Fibroblast of lung (primary cell): ENCODE results near the gene TSC1. TPM values are rescaled to one million over a fixed set of nuclear protein-coding genes. Genes with fewer than 3 reads are reported as not detected.

Experiments
- DNase-seq, 2 donors: peaks; one replicate each; pipeline versions ENCODE4 v3.0.0 to v3.0.0-alpha.2; 2010; ENCODE audit warnings: low read depth in 2 of 2
- H2AFZ ChIP-seq: 2 replicates; pipeline ENCODE4 v1.5.1; 2012; ENCODE audit warnings: low read length, control low read depth, inconsistent platforms
- H3K27ac ChIP-seq: 2 replicates; pipeline ENCODE4 v1.5.1; 2011; ENCODE audit warnings: low read length, control low read depth; ENCODE audit not compliant: insufficient read depth
- H3K27me3 ChIP-seq: 2 replicates; pipeline ENCODE4 v1.5.1; 2011; ENCODE audit warnings: mild to moderate bottlenecking, low read length; ENCODE audit not compliant: control insufficient read depth, insufficient read depth
- H3K36me3 ChIP-seq: 2 replicates; pipeline ENCODE4 v1.5.1; 2011; ENCODE audit warnings: low read length; ENCODE audit not compliant: control insufficient read depth, insufficient read depth
- H3K4me1 ChIP-seq: 2 replicates; pipeline ENCODE4 v1.5.1; 2011; ENCODE audit warnings: low read length; ENCODE audit not compliant: control insufficient read depth, insufficient read depth; ENCODE audit errors: extremely low read depth
- H3K4me2 ChIP-seq: 2 replicates; pipeline ENCODE4 v1.5.1; 2011; ENCODE audit warnings: low read length, control low read depth; ENCODE audit not compliant: insufficient read depth; ENCODE audit errors: extremely low read depth
- H3K4me3 ChIP-seq, 4 experiments: fragments of 200-600 bp in 1 of 4; sonication (generic) in 1 of 4; replicated peaks in 1 of 4; 2 replicates each; pipeline ENCODE4 v1.5.1; 2011 to 2016; ENCODE audit warnings: low read length in 4 of 4, low read depth in 3 of 4, mild to moderate bottlenecking in 3 of 4, control low read depth in 2 of 4, inconsistent platforms in 1 of 4, mixed read lengths in 1 of 4; ENCODE audit not compliant: insufficient read depth in 1 of 4; ENCODE audit errors: control extremely low read depth in 1 of 4
- H3K79me2 ChIP-seq: 2 replicates; pipeline ENCODE4 v1.5.1; 2012; ENCODE audit warnings: mild to moderate bottlenecking, low read length, inconsistent platforms; ENCODE audit not compliant: control insufficient read depth, insufficient read depth
- H3K9ac ChIP-seq: 2 replicates; pipeline ENCODE4 v1.5.1; 2011; ENCODE audit warnings: mild to moderate bottlenecking, low read length, control low read depth; ENCODE audit not compliant: insufficient read depth
- H3K9me3 ChIP-seq: 2 replicates; pipeline ENCODE4 v1.5.1; 2012; ENCODE audit warnings: low read depth, low read length; ENCODE audit not compliant: control insufficient read depth, insufficient read depth
- H4K20me1 ChIP-seq: 2 replicates; pipeline ENCODE4 v1.5.1; 2011; ENCODE audit warnings: low read length; ENCODE audit not compliant: control insufficient read depth, insufficient read depth; ENCODE audit errors: extremely low read depth
- EZH2 ChIP-seq: IDR thresholded peaks from 2 replicates; pipeline ENCODE4 v1.5.1; 2012; ENCODE audit warnings: low read length, control low read depth, mild to moderate bottlenecking; ENCODE audit errors: missing control alignments
- polyA plus RNA-seq, 2 donors: library from polyadenylated mRNA; depleted of rRNA in 1 of 2; stranded (reverse) in 1 of 2; unstranded in 1 of 2; fragments of >200 nt; gene quantifications; 2 replicates each; pipeline ENCODE4 v1.2.1, GENCODE V29; 2011 to 2012; ENCODE audit warnings: missing spikeins in 1 of 2
- total RNA-seq: library from RNA; depleted of rRNA; stranded (reverse); fragments of >200 nt; gene quantifications from 2 replicates; pipeline ENCODE4 v1.2.1, GENCODE V29; 2014
- TF ChIP-seq, protein P1 (sequence below), 2 donors: IDR thresholded peaks in 1 of 2; conservative IDR thresholded peaks in 1 of 2; 1 replicate in 1 of 2; 2 replicates in 1 of 2; pipeline ENCODE4 v1.5.1; 2011 to 2012; ENCODE audit warnings: low read length in 2 of 2, control low read depth in 1 of 2, inconsistent platforms in 1 of 2, low read depth in 1 of 2, mild to moderate bottlenecking in 1 of 2

Gene TSC1
- total and polyA plus RNA-seq, 2 donors (not counting 1 experiment from before 2014, with no cell fraction given) = 41.5 to 48.0 TPM

DNA sequence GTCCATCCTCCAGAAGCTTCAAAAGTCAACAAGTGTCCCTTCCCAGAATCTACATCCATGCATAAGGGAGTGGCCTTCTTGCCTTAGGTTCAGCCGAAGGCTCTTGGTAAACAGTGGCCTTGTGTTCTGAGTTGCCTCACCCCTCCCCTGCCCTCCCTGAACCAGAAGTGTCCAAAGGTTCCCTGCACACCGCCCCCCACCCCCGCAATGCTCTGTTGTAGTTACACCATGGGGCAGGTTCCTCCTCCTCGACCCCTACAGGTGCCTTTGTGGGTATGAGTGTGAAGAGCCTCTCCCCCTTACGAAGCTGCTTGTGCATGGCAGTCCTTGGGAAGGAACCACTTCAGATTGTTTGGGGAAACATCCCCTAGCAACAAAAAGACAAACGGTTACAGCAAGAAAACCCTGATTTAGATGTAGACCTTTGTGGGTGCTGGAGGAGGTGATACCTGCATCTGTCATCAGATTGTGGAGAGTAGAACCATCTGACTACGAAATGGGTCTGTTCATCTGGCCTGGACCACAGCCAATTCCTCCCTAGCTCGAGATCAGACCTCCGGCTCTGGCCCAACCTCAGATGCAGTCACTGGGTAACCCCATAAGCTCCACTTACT lies 58.6 kb downstream of the TSC1 start:
- H2AFZ ChIP-seq = no peak overlapping the region
- H3K9ac ChIP-seq = no peak overlapping the region
- H3K4me1 ChIP-seq = no peaks in the 10 kb centered on the region
- H3K27ac ChIP-seq = no peak overlapping the region
- no peaks in the 10 kb centered on the region for H3K79me2 ChIP-seq
- TF ChIP-seq, protein P1, sequence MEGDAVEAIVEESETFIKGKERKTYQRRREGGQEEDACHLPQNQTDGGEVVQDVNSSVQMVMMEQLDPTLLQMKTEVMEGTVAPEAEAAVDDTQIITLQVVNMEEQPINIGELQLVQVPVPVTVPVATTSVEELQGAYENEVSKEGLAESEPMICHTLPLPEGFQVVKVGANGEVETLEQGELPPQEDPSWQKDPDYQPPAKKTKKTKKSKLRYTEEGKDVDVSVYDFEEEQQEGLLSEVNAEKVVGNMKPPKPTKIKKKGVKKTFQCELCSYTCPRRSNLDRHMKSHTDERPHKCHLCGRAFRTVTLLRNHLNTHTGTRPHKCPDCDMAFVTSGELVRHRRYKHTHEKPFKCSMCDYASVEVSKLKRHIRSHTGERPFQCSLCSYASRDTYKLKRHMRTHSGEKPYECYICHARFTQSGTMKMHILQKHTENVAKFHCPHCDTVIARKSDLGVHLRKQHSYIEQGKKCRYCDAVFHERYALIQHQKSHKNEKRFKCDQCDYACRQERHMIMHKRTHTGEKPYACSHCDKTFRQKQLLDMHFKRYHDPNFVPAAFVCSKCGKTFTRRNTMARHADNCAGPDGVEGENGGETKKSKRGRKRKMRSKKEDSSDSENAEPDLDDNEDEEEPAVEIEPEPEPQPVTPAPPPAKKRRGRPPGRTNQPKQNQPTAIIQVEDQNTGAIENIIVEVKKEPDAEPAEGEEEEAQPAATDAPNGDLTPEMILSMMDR (conservative IDR thresholded peaks at IDR 0.05 in 1 of 2, IDR thresholded peaks at IDR 0.05 in 1 of 2; ENCODE audit: low read depth in 1 of 2, low read length in 2 of 2) = no peak
- no peak for TF ChIP-seq EZH2
- H3K9me3 ChIP-seq = no peaks in the 10 kb centered on the region
- H3K27me3 ChIP-seq = no peaks in the 10 kb centered on the region
- DNase-seq = no peak
- no peak overlapping the region for H3K4me2 ChIP-seq
- no peaks in the 10 kb centered on the region for H4K20me1 ChIP-seq
- no peaks in the 10 kb centered on the region for H3K36me3 ChIP-seq
- H3K4me3 ChIP-seq = no peak overlapping the region

DNA sequence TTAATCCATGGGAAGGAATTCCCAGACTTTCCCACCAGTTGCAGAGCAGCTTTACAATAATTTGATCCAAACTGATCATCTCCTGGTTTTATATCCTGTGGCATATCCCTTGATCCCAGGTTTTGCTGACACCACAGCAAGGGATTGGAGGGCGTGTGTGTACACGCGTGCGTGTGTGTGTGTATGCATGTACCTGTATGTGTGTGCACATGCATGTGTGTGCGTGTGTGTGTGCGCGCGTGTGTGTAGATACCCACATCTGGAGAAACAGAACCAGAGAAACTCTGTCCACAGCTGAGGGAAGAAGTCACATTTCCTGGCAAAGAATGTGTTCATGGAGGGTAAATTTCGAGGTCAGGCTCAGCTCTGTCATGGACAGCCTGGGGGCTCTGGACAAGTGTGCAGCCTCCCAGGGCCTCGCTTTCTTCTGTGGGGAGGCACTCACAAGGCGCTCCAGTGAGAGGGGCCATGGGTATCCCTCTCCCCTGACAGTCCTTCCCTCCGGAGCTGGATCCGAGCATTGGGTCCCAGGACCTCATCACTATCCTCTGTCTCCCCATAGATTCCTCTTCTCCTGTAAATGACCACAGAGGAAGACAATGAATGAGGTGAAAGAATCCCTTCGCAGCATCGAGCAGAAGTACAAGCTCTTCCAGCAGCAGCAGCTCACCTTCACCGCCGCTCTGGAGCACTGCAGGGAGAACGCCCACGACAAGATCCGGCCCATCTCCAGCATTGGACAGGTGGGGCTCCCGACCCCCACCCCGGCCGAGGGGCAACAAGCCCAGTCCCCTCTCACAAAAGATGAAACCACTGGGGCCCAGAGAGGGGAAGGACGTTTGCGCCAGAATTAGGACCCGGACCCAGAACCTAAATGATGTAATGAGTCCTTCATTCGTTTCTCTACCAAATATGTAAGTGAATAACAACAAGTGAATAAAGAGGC lies 60.8 kb downstream of the TSC1 start:
- Histone ChIP-seq H3K79me2 (no peaks in the 10 kb centered on the region), H3K4me1 (peaks cover 2% of the 10 kb centered on the region), H4K20me1 (no peaks in the 10 kb centered on the region), H3K4me2 (no peak overlapping the region), H2AFZ (no peak overlapping the region), H3K4me3 (no peak overlapping the region), H3K9me3 (no peaks in the 10 kb centered on the region), H3K27ac (no peak overlapping the region), H3K36me3 (no peaks in the 10 kb centered on the region), H3K9ac (no peak overlapping the region), H3K27me3 (no peaks in the 10 kb centered on the region)
- DNase-seq = no peak
- no peak for TF ChIP-seq EZH2
- TF ChIP-seq, protein P1 (conservative IDR thresholded peaks at IDR 0.05 in 1 of 2, IDR thresholded peaks at IDR 0.05 in 1 of 2; ENCODE audit: low read depth in 1 of 2, low read length in 2 of 2) = no peak

DNA sequence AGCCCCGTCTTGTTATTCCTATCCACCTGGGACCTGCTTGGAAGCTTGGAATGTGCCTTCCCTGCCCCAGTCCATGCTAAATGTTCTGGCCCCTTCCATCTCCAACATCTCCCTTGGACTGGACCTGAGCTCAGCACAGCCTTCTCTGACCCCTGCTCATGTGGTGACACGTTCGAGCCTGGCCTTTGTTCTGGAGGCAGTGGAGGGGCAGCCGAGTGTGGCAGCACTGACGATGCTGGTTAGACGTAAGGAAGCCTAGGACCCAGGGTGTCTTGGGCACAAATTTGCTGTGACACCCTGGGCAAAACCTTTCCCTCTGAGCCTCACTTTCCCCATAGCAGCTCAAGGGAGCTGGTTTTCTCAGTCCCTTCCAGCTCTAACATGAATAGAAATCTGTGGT lies 61.8 kb downstream of the TSC1 start:
- Histone ChIP-seq H3K27me3 (no peaks in the 10 kb centered on the region), H3K9ac (no peak overlapping the region), H3K79me2 (no peaks in the 10 kb centered on the region), H3K27ac (no peak overlapping the region), H3K4me3 (no peak overlapping the region), H3K9me3 (no peaks in the 10 kb centered on the region), H3K4me2 (no peak overlapping the region), H4K20me1 (no peaks in the 10 kb centered on the region), H3K4me1 (peaks cover 2% of the 10 kb centered on the region), H3K36me3 (no peaks in the 10 kb centered on the region), H2AFZ (no peak overlapping the region)
- TF ChIP-seq EZH2 = no peak
- TF ChIP-seq, protein P1 (conservative IDR thresholded peaks at IDR 0.05 in 1 of 2, IDR thresholded peaks at IDR 0.05 in 1 of 2; ENCODE audit: low read depth in 1 of 2, low read length in 2 of 2) = no peak
- DNase-seq = no peak
